Thyroid gland (tissue), 4 donors: ENCODE measurements around the gene UFSP2. TPM values are rescaled to one million over a fixed set of nuclear protein-coding genes. Genes with fewer than 3 reads are reported as not detected.
A peak's percentile ranks its signal among the peaks of the same experiment; 100 is the strongest.

Experiments
- DNase-seq, 2 donors: peaks; one replicate each; pipeline ENCODE4 v3.0.0-alpha.2; 2019
- H3K27ac ChIP-seq, 3 donors: fragments of 200-600 bp; sonication (generic); 1 replicate in 2 of 3; 2 replicates in 1 of 3; pipeline ENCODE4 v1.5.1; 2016 to 2019; ENCODE audit warnings: mild to moderate bottlenecking in 1 of 3, moderate library complexity in 1 of 3
- H3K27me3 ChIP-seq: fragments of 200-600 bp; sonication (generic); one replicate; pipeline ENCODE4 v1.5.1; 2019
- H3K36me3 ChIP-seq, 2 donors: fragments of 200-600 bp; sonication (generic); one replicate each; pipeline ENCODE4 v1.5.1; 2016 to 2019
- H3K4me1 ChIP-seq, 2 donors: fragments of 200-600 bp; sonication (generic); one replicate each; pipeline ENCODE4 v1.5.1; 2017 to 2019
- H3K4me3 ChIP-seq, 3 donors: fragments of 200-600 bp; sonication (generic); replicated peaks in 1 of 3; 1 replicate in 2 of 3; 2 replicates in 1 of 3; pipeline ENCODE4 v1.5.1; 2016; ENCODE audit warnings: mild to moderate bottlenecking in 1 of 3
- H3K9me3 ChIP-seq: fragments of 200-600 bp; sonication (generic); one replicate; pipeline ENCODE4 v1.5.1; 2017
- POLR2A ChIP-seq, 2 donors: fragments of 450-650 bp; IDR thresholded peaks; one replicate each; pipeline ENCODE4 v1.6.1; 2017; ENCODE audit warnings: antibody characterized with exemption in 2 of 2, mild to moderate bottlenecking in 2 of 2, moderate library complexity in 1 of 2
- WGBS, 2 donors: methylation state at CpG; one replicate each; pipeline ENCODE4 v1.1.5; 2017; 5-methylcytosine and 5-hydroxymethylcytosine counted together
- intact Hi-C: fragments of 100-400 bp; cut with DNase I; formaldehyde crosslinking; loops from one replicate; pipeline ENCODE4 v1.15.1; 2023
- total RNA-seq, 4 donors: library from RNA; depleted of rRNA; stranded (reverse); fragments of >200 nt; gene quantifications; one replicate each; pipeline ENCODE4 v1.2.3, GENCODE V29; 2016
- TF ChIP-seq, protein P1 (sequence below), 6 experiments: fragments of 200-600 bp in 3 of 6; fragments of 450-650 bp in 3 of 6; sonication (generic) in 3 of 6; IDR thresholded peaks; one replicate each; pipeline ENCODE4 v1.5.1; 2016 to 2019; ENCODE audit warnings: antibody characterized with exemption in 6 of 6, mild to moderate bottlenecking in 2 of 6, inconsistent platforms in 1 of 6, moderate library complexity in 1 of 6

Gene UFSP2, protein sequence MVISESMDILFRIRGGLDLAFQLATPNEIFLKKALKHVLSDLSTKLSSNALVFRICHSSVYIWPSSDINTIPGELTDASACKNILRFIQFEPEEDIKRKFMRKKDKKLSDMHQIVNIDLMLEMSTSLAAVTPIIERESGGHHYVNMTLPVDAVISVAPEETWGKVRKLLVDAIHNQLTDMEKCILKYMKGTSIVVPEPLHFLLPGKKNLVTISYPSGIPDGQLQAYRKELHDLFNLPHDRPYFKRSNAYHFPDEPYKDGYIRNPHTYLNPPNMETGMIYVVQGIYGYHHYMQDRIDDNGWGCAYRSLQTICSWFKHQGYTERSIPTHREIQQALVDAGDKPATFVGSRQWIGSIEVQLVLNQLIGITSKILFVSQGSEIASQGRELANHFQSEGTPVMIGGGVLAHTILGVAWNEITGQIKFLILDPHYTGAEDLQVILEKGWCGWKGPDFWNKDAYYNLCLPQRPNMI
- 10 to 100 TPM; 44.1 to 59.5 (median 53.4) TPM for total RNA-seq

DNA sequence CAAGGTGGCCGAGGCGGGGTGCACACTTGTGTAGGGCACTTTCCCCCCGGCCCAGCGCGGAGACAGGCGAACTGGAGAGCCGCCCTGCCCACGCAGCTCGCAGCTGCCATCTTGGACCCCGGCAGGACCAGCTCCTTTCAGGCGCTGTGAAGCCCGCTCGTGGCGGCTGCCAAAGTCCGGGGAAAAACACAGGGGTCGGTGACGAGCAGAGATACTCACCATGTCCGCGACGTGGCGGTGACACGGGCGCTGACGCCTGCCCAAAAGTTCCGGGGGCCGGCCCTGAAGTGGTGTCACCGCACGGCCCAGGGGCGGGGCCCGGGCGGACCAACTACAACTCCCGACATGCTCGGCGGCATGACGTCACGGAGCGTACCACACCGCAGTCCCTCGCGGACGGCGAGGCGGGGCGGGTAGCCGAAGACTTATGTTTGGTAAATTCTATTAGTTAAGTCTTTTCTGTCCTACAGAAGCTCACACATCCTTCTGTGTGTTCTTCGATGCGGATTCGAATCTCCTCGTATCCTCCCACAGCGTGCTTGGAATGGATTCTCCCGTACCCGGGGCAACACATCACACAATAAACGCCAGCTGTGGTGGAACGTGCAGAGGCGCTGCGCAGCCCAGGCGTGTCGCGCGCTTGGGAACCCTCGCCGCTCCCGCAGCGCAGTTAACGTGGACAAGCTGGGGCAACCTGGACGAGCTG, at the start of gene UFSP2:
Gene UFSP2 (minus strand): TSS at position 318 of the 706 bp plus-strand sequence. CDS start 96 bp downstream, at position 222.
- peak; percentile 86 for DNase-seq
- Histone ChIP-seq H3K27me3 (no peaks in the 10 kb centered on the region), H3K4me3 (peak within 1 kb of the TSS; percentile 38 to 94 (median 94)), H3K4me1 (peaks cover 18 to 37% of the 10 kb centered on the region in 2 donors), H3K36me3 (no peaks in the 10 kb centered on the region), H3K27ac (peak within 1 kb of the TSS; percentile 90 to 99 (median 98)), H3K9me3 (no peaks in the 10 kb centered on the region)
- 1% methylated on average over 39 to 51 of the region's 66 CpGs for WGBS, 2 donors
- TF ChIP-seq, protein P1, sequence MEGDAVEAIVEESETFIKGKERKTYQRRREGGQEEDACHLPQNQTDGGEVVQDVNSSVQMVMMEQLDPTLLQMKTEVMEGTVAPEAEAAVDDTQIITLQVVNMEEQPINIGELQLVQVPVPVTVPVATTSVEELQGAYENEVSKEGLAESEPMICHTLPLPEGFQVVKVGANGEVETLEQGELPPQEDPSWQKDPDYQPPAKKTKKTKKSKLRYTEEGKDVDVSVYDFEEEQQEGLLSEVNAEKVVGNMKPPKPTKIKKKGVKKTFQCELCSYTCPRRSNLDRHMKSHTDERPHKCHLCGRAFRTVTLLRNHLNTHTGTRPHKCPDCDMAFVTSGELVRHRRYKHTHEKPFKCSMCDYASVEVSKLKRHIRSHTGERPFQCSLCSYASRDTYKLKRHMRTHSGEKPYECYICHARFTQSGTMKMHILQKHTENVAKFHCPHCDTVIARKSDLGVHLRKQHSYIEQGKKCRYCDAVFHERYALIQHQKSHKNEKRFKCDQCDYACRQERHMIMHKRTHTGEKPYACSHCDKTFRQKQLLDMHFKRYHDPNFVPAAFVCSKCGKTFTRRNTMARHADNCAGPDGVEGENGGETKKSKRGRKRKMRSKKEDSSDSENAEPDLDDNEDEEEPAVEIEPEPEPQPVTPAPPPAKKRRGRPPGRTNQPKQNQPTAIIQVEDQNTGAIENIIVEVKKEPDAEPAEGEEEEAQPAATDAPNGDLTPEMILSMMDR (IDR thresholded peaks at IDR 0.05): peak in 1 of 6 experiments; percentile 10
- peak; percentile 45 to 79 for TF ChIP-seq POLR2A (IDR thresholded peaks at IDR 0.05)
- intact Hi-C loops: no loop called here

DNA sequence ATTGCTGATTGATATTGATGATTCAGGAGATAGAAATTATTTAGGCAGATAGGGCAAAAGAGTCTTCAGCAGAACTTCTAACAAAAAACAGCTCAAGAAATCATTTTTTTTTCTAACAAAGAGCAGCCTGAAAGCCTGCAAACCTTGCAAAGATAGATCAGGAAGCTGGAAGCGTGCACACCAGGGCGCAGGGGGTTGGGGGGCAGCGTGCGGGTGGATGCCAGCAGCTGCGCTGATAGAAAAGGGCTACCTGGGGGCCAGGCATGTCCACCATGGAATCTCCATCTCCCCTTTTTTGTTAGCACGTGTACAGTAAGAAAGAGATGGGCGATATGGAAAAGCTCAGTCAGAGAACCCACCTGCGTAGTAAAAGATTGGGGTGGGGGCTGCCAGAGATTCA, 47.5 kb upstream of the UFSP2 start:
- no peak for TF ChIP-seq POLR2A (IDR thresholded peaks at IDR 0.05)
- TF ChIP-seq, protein P1 (IDR thresholded peaks at IDR 0.05): no peak
- H3K9me3 ChIP-seq: no peaks in the 10 kb centered on the region
- 91 to 97% methylated on average over 8 of the region's 8 CpGs for WGBS, 2 donors
- no peak overlapping the region for H3K4me3 ChIP-seq
- H3K36me3 ChIP-seq: no peaks in the 10 kb centered on the region
- H3K27me3 ChIP-seq: no peaks in the 10 kb centered on the region
- H3K27ac ChIP-seq: no peak overlapping the region
- peaks cover 6 to 12% of the 10 kb centered on the region in 2 donors for H3K4me1 ChIP-seq
- no peak for DNase-seq
- intact Hi-C loops: loop anchor here (5.0 kb wide), 1 partner anchor 124 kb away; no protein-coding TSS in a partner anchor

DNA sequence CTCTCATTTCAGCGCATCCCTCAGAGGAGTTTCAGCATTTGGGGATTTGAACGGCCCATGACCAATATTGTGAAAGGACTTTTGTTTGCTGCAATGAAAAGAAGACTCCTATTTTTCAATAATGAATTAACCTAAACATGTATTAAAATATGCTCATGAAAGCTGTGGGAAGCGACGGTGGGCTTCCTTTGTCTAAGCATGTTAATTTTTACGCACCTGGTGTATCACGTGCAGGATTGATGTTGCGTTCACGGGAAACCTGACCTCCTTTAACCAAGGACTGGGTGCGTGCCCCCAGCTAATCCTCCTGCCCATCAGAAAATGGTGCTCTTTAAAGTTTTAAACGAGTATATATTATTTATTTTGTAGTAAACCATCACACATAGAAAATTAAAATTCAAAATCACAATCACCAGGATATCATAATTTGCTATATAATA, 46.4 kb upstream of the UFSP2 start:
- Histone ChIP-seq H3K4me3 (peak overlapping the region; percentile 48 to 92 (median 65)), H3K27ac (peak overlapping the region in 1 of 3 donors; percentile 79), H3K4me1 (peaks cover 6 to 12% of the 10 kb centered on the region in 2 donors), H3K36me3 (no peaks in the 10 kb centered on the region), H3K9me3 (no peaks in the 10 kb centered on the region), H3K27me3 (no peaks in the 10 kb centered on the region)
- no peak for DNase-seq
- TF ChIP-seq POLR2A (IDR thresholded peaks at IDR 0.05): no peak
- TF ChIP-seq, protein P1 (IDR thresholded peaks at IDR 0.05): no peak
- WGBS, 2 donors: 46 to 48% methylated on average over 10 of the region's 10 CpGs
- intact Hi-C loops: loop anchor here (5.0 kb wide), 1 partner anchor 125 kb away; no protein-coding TSS in a partner anchor

DNA sequence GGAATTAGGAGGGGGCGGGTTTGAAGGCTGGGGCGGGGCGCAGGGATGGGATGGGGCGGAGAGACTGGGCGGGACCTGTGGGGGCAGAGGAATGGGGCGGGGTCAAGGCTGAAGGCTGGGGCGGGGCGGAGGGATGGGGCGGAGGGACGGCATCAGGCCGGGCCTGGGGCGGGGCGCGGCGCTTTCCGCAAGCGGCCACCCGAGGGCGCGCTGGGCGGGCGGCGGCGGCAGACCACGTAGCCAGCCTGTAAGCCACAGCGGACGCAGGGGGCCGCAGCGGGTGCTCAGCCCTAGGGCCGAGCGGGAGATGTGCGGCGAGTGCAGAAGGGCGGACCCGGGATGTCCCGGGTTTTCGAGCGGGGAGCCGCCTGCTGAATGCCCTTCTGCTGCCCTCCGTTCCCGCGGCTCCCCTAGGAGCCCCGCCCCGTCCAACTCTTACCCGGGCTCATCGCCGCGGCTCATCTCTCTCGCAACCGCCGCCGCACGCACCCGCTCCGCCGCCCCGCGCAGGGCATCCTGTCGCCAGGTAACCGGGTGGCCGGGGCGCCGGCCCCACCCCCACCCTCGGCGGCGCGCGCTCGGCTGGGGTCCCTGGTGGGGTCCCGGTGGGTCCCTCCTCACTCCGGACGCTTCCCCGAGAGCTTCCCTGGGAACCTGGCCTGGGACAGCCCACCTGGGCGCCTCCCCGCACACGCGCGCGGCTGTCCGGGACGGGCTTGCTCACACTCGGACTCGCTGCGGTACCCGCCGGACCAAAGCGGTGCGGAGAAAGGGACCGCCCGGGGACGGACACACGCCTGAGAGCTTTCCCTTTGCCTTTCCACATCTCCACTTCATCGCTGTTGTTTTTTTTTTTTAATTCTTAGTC, 45.7 kb upstream of the UFSP2 start, which contains the start of gene CCDC110:
Gene CCDC110 (minus strand): TSS at position 499 of the 868 bp plus-strand sequence. CDS start 50 bp downstream, at position 449.
- intact Hi-C loops: loop anchor here (5.0 kb wide), 1 partner anchor 126 kb away; no protein-coding TSS in a partner anchor
- H3K9me3 ChIP-seq: no peaks in the 10 kb centered on the region
- H3K27ac ChIP-seq: peak within 1 kb of the TSS; percentile 58 to 79 (median 75)
- H3K4me1 ChIP-seq: peaks cover 6 to 12% of the 10 kb centered on the region in 2 donors
- WGBS, 2 donors: 0 to 1% methylated on average over 26 to 39 of the region's 93 CpGs
- TF ChIP-seq, protein P1 (IDR thresholded peaks at IDR 0.05): peak; percentile 28 to 91 (median 68)
- peak in 1 of 2 donors; percentile 74 for TF ChIP-seq POLR2A (IDR thresholded peaks at IDR 0.05)
- no peaks in the 10 kb centered on the region for H3K27me3 ChIP-seq
- peak within 1 kb of the TSS; percentile 48 to 92 (median 65) for H3K4me3 ChIP-seq
- peak; percentile 89 to 95 for DNase-seq
- H3K36me3 ChIP-seq: no peaks in the 10 kb centered on the region
